Endothelial cell of umbilical vein (primary cell): ENCODE measurements around the gene CAMKMT. TPM values are rescaled to one million over a fixed set of nuclear protein-coding genes. Genes with fewer than 3 reads are reported as not detected.

Source experiments
- BruUV-seq: library from RNA; stranded (reverse); fragments of 400-500 nt; replicated peaks from 2 replicates; lab custom pipeline; 2021; lab: Mats Ljungman, UMichigan
- CTCF ChIA-PET: fragments of 300-600, 350-600 bp; sonication (Branson Sonifier 250); formaldehyde crosslinking; loops from one replicate; lab custom pipeline; 2021; ENCODE audit warnings: antibody characterized with exemption, inconsistent platforms; lab: Charles Lee
- POLR2A ChIA-PET: fragments of 300-600, 350-600 bp; sonication (Branson Sonifier 250); formaldehyde crosslinking; loops from one replicate; lab custom pipeline; 2021; ENCODE audit warnings: antibody characterized with exemption, inconsistent platforms; lab: Charles Lee
- DNase-seq: peaks from one replicate; pipeline ENCODE4 v3.0.0-alpha.2; 2011; ENCODE audit warnings: low read depth, low spot score
- FAIRE-seq: peaks from 2 replicates; lab custom pipeline; 2011; peaks lifted over from hg19 to GRCh38; lab: Jason Lieb, UNC
- H2AFZ ChIP-seq: 2 replicates; pipeline ENCODE4 v1.6.0; 2012; ENCODE audit warnings: low read depth, low read length, control low read depth, inconsistent platforms
- H3K27ac ChIP-seq: 2 replicates; pipeline ENCODE4 v1.5.1; 2011; ENCODE audit warnings: low read depth, mild to moderate bottlenecking, control low read depth, low read length, moderate library complexity; ENCODE audit not compliant: insufficient read depth
- H3K27me3 ChIP-seq, 2 experiments: 2 replicates each; pipeline versions ENCODE4 v1.6.0 to v1.6.1; 2011; ENCODE audit warnings: low read length in 2 of 2, mixed read lengths in 1 of 2; ENCODE audit not compliant: control insufficient read depth in 2 of 2, insufficient read depth in 2 of 2
- H3K36me3 ChIP-seq, 2 experiments: 2 replicates in 1 of 2; 3 replicates in 1 of 2; pipeline ENCODE4 v1.5.1; 2011; ENCODE audit warnings: low read length in 2 of 2, mild to moderate bottlenecking in 1 of 2, moderate library complexity in 1 of 2; ENCODE audit not compliant: control insufficient read depth in 2 of 2, insufficient read depth in 2 of 2; ENCODE audit errors: extremely low read depth in 1 of 2
- H3K4me1 ChIP-seq: 3 replicates; pipeline ENCODE4 v1.5.1; 2011; ENCODE audit warnings: mild to moderate bottlenecking, low read length; ENCODE audit not compliant: control insufficient read depth, insufficient read depth; ENCODE audit errors: extremely low read depth
- H3K4me2 ChIP-seq: 2 replicates; pipeline ENCODE4 v1.6.1; 2011; ENCODE audit warnings: low read length, control low read depth, mixed read lengths; ENCODE audit not compliant: insufficient read depth
- H3K4me3 ChIP-seq, 3 experiments: fragments of 200-600 bp in 1 of 3; sonication (generic), shearing (Covaris generic) in 1 of 3; replicated peaks in 1 of 3; 2 replicates each; pipeline ENCODE4 v1.5.1; 2011 to 2016; ENCODE audit warnings: control low read depth in 3 of 3, low read length in 3 of 3, mild to moderate bottlenecking in 2 of 3, inconsistent platforms in 1 of 3, low read depth in 1 of 3, moderate library complexity in 1 of 3; ENCODE audit not compliant: insufficient read depth in 1 of 3
- H3K79me2 ChIP-seq: 2 replicates; pipeline ENCODE4 v1.6.0; 2012; ENCODE audit warnings: low read length, inconsistent platforms; ENCODE audit not compliant: control insufficient read depth, insufficient read depth
- H3K9ac ChIP-seq: replicated peaks from 2 replicates; pipeline ENCODE3; 2011; ENCODE audit warnings: low read length, control low read depth; ENCODE audit not compliant: insufficient read depth; ENCODE audit errors: extremely low read depth
- H3K9me1 ChIP-seq: replicated peaks from 3 replicates; pipeline ENCODE4 v1.6.0; 2011; ENCODE audit warnings: mild to moderate bottlenecking, low read length; ENCODE audit not compliant: control insufficient read depth, insufficient read depth; ENCODE audit errors: extremely low read depth
- H3K9me3 ChIP-seq: replicated peaks from 2 replicates; pipeline ENCODE4 v1.5.1; 2012; ENCODE audit warnings: low read length, inconsistent platforms; ENCODE audit not compliant: control insufficient read depth, insufficient read depth
- H4K20me1 ChIP-seq: replicated peaks from 2 replicates; pipeline ENCODE3; 2011; ENCODE audit warnings: mild to moderate bottlenecking, low read length; ENCODE audit not compliant: control insufficient read depth, insufficient read depth; ENCODE audit errors: extremely low read depth
- CTCF ChIP-seq, 2 donors: IDR thresholded peaks; 1 replicate in 1 of 2; 2 replicates in 1 of 2; pipeline ENCODE4 v1.5.1; 2011; ENCODE audit warnings: low read length in 2 of 2, mild to moderate bottlenecking in 2 of 2, moderate library complexity in 2 of 2, control low read depth in 1 of 2, inconsistent platforms in 1 of 2, low read depth in 1 of 2; ENCODE audit not compliant: insufficient read depth in 1 of 2; ENCODE audit errors: extremely low read depth in 1 of 2
- EZH2 ChIP-seq: IDR thresholded peaks from 2 replicates; pipeline ENCODE4 v1.6.1; 2012; ENCODE audit warnings: borderline replicate concordance, low read depth, mild to moderate bottlenecking, moderate library complexity, low read length, inconsistent platforms; ENCODE audit not compliant: severe bottlenecking
- FOS ChIP-seq: IDR thresholded peaks from 2 replicates; pipeline ENCODE4 v1.6.1; 2011; ENCODE audit warnings: mild to moderate bottlenecking, low read length, moderate library complexity, borderline replicate concordance; ENCODE audit not compliant: insufficient read depth
- GATA2 ChIP-seq: IDR thresholded peaks from 2 replicates; pipeline ENCODE4 v1.7.0; 2011; ENCODE audit warnings: low read depth, mild to moderate bottlenecking, moderate library complexity, mixed read lengths, low read length; ENCODE audit not compliant: insufficient read length, insufficient read depth
- JUN ChIP-seq: IDR thresholded peaks from 2 replicates; pipeline ENCODE4 v1.6.1; 2011; ENCODE audit warnings: borderline replicate concordance, low read depth; ENCODE audit not compliant: insufficient read length, insufficient read depth
- MAX ChIP-seq: IDR thresholded peaks from 2 replicates; pipeline ENCODE4 v1.6.1; 2011; ENCODE audit not compliant: insufficient read depth, insufficient read length
- MYC ChIP-seq: IDR thresholded peaks from one replicate; pipeline ENCODE4 v1.6.1; 2011; ENCODE audit warnings: mild to moderate bottlenecking, low read depth, low read length
- POLR2A ChIP-seq: IDR thresholded peaks from 2 replicates; pipeline ENCODE4 v1.6.1; 2012; ENCODE audit warnings: low read depth, mild to moderate bottlenecking, control low read depth, low read length
- POLR2AphosphoS5 ChIP-seq: IDR thresholded peaks from 2 replicates; pipeline ENCODE4 v1.6.1; 2012; ENCODE audit warnings: low read depth, mild to moderate bottlenecking, control low read depth, low read length, moderate library complexity; ENCODE audit not compliant: insufficient read depth
- dilution Hi-C: fragments of 300-500 bp; cut with MboI; formaldehyde crosslinking; loops from one replicate; pipeline ENCODE4 v1.15.0; 2019; ENCODE audit warnings: low sequenced_read_pairs; ENCODE audit not compliant: extremely low pct_ligation_motif_present
- intact Hi-C: fragments of 100-400 bp; cut with micrococcal nuclease; formaldehyde crosslinking; loops from one replicate; pipeline ENCODE4 v1.10.0; 2022
- polyA plus RNA-seq, 4 experiments: library from polyadenylated mRNA; depleted of rRNA in 3 of 4; stranded (reverse) in 3 of 4; unstranded in 1 of 4; fragments of >200 nt; gene quantifications; 2 replicates each; pipeline versions ENCODE4 v1.2.1 to v1.2.3, GENCODE V29; 2011 to 2012; ENCODE audit warnings: missing spikeins in 1 of 4
- total RNA-seq: library from RNA; stranded (reverse); gene quantifications from 2 replicates; pipeline ENCODE4 v1.2.3, GENCODE V29; 2021

Gene CAMKMT
- total and polyA plus RNA-seq, 2 donors (not counting 3 experiments of a cell fraction or from before 2014, with no cell fraction given): 4.1 to 10.7 TPM

DNA sequence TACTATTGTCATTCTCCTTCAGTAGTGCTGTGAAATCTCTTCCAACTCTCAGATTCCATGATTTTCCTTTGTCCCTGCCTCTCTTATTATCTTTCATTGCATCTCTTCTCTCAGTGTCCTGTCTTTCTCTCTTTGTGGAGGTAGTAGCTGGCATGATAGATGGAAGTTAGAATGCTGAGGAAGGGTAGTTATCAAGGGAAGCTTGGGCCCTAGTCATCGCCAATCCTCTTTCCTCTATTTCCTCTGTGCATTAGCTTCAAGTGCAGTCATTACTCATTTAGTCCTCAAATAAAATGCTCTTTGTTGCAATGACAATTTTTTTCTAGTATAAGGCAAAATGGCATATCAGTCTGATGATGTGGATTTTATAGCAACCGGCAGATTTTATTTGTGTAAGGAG, 207.7 kb downstream of the CAMKMT start:
- Histone ChIP-seq H3K36me3 (no peaks in the 10 kb centered on the region), H3K79me2 (no peaks in the 10 kb centered on the region), H3K9me3 (no peaks in the 10 kb centered on the region), H2AFZ (no peak overlapping the region), H3K4me2 (no peak overlapping the region), H3K27me3 (no peaks in the 10 kb centered on the region), H4K20me1 (no peaks in the 10 kb centered on the region), H3K9me1 (no peaks in the 10 kb centered on the region), H3K9ac (no peak overlapping the region), H3K4me1 (no peaks in the 10 kb centered on the region), H3K4me3 (no peak overlapping the region), H3K27ac (no peak overlapping the region)
- intact Hi-C loops: no loop called here
- TF ChIP-seq GATA2 (no peak), FOS (no peak), CTCF (IDR thresholded peaks at IDR 0.05; ENCODE audit: extremely low read depth in 1 of 2, insufficient read depth in 1 of 2, low read depth in 1 of 2, low read length in 2 of 2) (no peak), JUN (no peak), POLR2AphosphoS5 (no peak), POLR2A (no peak), EZH2 (no peak), MYC (no peak), MAX (no peak)
- DNase-seq (no peak), FAIRE-seq (no peak)
- dilution Hi-C loops: no loop called here
- POLR2A ChIA-PET: no interaction called here
- no TSS peak for BruUV-seq
- CTCF ChIA-PET: interaction anchor here (2.7 to 3.0 kb wide), 2 partner anchors 11 to 90 kb away, joined by 8 to 14 read pairs; no protein-coding TSS in a partner anchor
